Measurements from ENCODE around the gene RGS7.
"Not testable (repeated sequence)": the region's sequence is repeated elsewhere in the genome, so short reads cannot be mapped to it uniquely, and the experiment has no call there.

RGS7 gene

DNA sequence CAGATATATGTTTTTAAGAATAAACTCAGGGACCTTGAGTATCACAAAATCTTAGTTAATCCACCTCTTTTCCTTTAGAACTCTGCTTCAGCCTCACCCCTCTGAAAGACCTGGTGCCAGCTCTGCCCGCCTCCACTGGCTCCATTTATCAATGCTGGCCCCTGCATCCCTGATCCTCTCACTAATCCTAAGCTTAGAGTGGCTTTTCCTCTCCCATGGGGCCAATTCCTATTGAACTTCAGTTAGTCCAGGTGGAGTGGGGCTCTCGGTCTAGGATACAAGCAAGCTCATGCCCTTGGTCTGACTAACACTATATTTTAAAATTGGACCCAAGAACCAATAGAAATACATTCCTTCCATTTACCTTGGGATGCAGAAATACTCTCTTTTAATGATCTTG is 87.0 kb downstream of the RGS7 start:
- DNase-seq = no peak

DNA sequence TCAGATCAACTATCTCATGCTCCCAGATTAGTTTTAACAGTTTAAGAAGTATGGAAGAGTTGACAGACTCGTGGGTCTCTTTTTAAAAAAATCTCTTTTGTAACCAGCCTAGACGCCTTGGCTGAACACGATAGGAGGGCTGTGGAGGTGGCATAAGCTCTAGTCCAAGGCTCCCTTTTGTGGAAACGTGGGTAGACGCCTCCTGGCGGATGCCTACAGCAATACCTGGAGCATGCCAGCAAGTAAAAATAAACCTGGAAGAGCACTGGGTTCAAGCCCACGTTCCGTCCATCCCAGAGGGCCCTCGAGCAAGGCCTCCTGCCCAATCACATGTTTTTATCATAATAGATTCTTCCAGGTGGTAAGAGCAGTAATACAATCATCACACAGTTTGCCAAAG is 87.9 kb downstream of the RGS7 start:
- DNase-seq = no peak

DNA sequence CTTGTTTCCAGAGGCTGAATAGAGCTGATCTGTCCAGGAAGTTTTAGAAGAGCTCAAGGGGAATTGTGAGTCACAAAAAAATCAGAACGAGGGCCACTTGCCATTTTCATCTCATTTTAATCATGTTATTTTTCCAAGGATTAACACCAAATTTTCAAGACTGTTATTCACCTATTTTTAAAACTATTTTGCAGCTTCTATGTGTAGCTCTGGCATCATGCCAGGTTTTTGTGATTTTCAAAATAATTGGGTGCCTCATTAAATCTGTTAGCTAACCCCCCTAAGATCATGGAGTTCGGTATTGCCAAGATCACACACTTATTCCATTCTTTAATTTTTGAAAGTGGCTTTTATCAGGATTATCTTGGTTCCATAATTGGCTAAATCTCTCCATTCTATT is 90.9 kb downstream of the RGS7 start:
- DNase-seq = no peak

DNA sequence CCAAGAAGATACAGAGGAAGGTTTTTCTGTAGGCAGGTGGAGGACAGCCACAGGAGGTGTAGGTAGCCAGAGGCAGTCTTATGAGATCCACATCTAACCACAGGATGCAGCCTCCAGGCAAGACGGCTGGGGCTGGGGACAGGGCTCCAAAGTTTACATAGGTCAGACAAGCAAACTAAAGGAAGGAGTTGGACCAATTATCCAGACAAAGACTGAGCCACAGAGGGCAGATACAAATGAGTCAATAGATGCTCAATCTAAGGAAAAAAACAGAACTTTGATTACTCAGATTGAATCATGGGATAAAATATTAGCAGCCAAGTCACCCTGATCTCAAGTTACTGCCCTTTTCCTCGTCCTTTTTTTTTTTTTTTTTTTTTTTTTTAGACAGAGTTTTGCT is 91.6 kb downstream of the RGS7 start:
- DNase-seq = no peak

DNA sequence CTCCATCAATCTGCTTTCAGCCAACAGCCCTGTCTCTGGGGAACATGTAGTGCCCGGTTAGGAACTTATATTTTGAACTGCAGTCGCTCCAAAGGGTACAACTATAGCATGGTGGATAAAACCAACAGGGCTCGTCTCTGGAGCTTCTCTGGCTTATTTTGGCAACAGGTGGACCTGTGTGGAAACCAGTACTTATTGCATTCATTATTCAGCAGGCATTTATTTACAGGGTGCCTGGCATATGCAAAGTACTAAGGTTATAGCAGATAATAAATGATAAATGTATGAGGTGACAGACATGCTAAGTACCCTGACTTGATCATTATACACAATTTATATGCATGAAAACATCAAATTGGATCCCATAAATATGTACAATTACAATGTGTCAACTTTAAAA is 93.7 kb downstream of the RGS7 start:
- no peak for DNase-seq

GRCh38 chr1:241253471-241253870 is 103.5 kb downstream of the RGS7 start:
- DNase-seq = no peak

DNA sequence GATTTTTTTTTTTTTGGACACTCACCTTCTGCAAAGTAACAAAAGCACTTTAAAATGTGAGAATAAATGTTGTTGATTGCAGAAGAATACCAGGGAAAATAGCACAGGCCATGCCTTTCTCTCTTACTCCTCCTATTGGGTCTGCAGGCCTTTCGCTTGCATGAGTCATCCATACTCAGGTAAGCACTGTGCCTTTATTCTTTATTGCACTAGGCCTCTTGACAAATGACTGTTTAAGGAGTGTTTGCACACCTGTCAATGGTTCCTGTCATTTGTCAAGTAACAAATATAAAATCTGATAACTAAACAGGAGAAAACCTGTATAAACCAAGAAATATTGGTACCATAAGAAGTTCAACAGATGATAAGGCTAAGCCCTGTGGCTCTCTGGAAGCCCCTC is 106.5 kb downstream of the RGS7 start:
- DNase-seq = no peak

DNA sequence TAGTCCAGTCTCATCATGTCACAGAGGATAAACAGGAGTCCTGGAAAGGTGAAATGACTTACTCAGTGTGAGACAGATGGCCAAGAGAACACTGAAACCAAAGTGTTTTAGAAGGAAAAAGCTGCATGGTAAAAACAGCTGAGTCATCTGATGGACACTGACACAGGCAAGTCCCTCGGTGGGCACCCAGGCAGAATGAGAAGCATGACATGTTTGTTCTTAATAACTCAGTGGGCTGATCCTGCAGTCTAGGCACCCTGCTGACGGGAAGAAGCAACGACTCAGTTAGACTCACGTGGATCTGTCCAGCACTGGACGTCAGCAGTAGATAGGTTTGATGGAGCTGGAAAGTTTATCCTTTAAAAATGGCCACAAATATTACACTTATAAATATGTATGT is 116.9 kb downstream of the RGS7 start:
- no peak for DNase-seq

GRCh38 chr1:241237873-241238272 is 119.1 kb downstream of the RGS7 start:
- no peak for DNase-seq

- no peak for DNase-seq
Measured at GRCh38 chr1:241235256-241235897, 121.6 kb downstream of the RGS7 start.

- DNase-seq = no peak
Measured at GRCh38 chr1:241229711-241230110, 127.3 kb downstream of the RGS7 start.

DNA sequence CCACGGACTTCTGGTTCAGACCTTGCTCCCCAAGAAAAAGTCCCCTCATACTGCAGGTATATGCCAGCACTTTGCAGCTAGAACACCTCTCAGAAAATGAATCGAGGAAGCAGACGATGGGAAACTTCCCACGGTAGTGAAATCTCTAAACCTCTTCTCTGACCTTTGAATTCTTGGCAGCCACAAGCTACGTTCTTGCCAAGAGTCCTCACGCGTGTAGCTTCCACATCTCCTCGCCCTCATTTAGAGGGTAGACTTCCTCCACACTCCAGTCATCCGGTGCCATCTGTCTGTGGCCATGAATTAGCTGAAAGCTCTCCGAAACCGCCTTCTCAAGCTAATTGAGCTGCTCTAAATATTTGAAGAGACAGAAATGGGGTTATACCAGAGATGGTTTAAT is 127.8 kb downstream of the RGS7 start:
- DNase-seq = no peak

- DNase-seq = no peak
Measured at GRCh38 chr1:241228339-241228738, 128.7 kb downstream of the RGS7 start.

GRCh38 chr1:241225741-241226140 is 131.3 kb downstream of the RGS7 start:
- no peak for DNase-seq

DNA sequence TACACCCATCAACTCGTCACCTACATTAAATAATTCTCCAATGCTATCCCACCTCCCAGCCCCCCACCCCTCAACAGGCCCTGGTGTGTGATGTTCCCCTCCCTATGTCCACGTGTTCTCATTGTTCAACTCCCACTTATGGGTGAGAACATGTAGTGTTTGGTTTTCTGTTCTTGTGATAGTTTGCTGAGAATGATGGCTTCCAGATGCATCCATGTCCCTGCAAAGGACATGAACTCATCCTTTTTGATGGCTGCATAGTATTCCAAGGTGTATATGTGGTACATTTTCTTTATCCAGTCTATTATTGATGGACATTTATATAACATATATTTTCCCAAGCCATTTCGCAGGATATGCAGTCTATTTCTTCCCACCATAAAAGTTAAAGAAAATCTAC is 132.8 kb downstream of the RGS7 start:
- not testable (repeated sequence) for DNase-seq

- not testable (repeated sequence) for DNase-seq
Measured at GRCh38 chr1:241222813-241223212, 134.2 kb downstream of the RGS7 start.

DNA sequence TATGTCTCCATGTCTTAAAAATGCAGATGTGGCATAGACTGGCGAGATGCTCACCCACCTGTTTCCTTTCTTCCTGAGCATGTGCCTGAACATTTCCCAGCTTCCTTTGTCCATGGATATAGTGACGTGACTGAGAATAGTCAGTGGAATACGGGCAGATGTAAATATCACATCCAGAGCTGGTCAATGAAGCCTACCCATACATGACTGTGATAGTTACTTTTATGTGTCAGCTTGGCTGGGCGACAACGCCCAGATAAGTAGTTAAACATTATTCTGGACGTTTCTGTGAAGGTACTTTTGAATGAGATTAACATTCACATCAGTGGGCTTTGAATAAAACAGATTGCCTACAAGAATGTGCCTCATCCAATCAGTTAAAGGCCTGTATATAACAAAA is 135.7 kb downstream of the RGS7 start:
- DNase-seq = no peak

- DNase-seq = not testable (repeated sequence)
Measured at GRCh38 chr1:241220913-241221312, 136.1 kb downstream of the RGS7 start.

DNA sequence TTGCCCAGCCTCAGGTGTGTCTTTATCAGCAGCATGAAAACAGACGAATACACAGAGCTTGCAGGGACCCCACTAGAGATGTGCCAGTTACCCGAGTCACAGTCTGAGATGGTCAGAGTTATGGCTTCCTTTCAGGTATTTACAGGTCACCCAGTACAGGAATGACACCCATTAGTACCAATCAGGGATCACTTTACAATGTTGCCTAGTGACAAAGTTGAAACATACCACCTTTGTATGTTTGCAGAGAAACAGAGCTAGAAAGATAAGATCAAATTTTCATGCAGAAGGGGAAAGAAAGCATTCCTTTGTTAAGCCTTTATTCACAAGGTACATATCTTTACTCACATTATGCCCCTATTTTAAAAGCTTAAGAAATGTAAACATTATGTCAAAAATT is 137.6 kb downstream of the RGS7 start:
- no peak for DNase-seq

DNA sequence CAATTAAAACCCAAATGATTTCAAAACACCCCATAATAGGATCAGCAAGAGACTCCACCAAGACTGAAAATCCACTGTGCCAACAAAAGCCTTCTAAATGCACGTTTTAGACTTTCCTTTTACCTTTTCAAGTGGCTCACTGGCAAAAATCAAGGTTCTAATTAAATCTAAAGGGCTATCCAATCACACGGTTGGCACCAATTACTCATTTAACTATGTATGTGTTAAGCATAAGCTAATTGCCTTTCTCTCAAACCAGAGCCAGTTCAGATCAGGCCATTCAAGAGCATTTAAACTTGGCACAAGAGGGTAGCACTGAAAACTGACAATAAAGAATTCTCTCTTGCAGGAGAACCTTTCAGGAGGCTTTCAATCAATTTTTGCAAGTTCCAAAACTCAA is 139.5 kb downstream of the RGS7 start:
- DNase-seq = no peak

GRCh38 chr1:241215683-241216082 is 141.3 kb downstream of the RGS7 start:
- DNase-seq = no peak

- no peak for DNase-seq
Measured at GRCh38 chr1:241215203-241215602, 141.8 kb downstream of the RGS7 start.

- DNase-seq = no peak
Measured at GRCh38 chr1:241213139-241213538, 143.9 kb downstream of the RGS7 start.

- no peak for DNase-seq
Measured at GRCh38 chr1:241212628-241213027, 144.4 kb downstream of the RGS7 start.

DNA sequence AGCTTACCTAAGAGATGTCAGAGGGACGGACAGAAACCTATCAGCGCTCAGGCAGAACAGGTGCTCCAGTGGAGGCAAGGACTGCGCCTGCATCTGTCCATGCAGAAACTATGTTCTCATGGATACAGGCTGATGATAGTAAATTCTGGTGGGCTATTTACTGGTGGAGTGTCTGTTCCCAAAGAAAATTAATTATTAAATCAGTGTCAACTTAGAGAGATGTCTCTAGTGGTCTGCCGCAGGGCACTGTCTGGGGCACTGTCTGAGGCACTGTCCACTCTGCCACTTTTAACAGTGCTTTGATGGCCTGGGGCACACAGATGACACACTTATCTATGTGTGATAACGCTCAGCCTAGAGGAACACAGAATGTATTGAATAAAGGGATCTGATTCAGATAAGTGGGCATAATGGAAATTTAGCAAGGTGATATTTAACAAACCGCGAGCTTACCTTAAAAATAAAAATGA is 148.1 kb downstream of the RGS7 start:
- DNase-seq = no peak

DNA sequence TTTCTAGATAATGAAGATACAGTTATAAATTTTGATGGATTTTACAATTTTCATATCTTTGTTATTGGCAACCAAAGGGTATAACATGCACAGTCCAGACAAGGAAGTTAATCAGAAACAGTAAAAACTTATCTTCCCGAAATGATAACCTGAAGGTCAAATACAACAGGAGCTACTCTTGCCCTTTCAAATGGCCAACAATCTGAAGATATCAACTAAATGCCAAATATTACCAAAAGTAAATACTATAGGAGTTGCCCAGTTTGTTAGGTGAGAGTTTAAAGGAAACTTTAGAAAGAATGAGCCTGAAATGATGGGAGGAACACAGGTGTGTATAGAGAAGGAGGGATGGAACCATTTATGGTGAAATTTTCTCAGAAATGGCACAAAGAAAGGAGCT is 153.2 kb downstream of the RGS7 start:
- no peak for DNase-seq

Data from islet precursor cell (in vitro differentiated cells).